ENCODE measurements around the gene BDP1. TPM values are rescaled to one million over a fixed set of nuclear protein-coding genes. Genes with fewer than 3 reads are reported as not detected.

BDP1 gene
- total RNA-seq, 1 experiment from 2014 or later = 18.4 TPM

DNA sequence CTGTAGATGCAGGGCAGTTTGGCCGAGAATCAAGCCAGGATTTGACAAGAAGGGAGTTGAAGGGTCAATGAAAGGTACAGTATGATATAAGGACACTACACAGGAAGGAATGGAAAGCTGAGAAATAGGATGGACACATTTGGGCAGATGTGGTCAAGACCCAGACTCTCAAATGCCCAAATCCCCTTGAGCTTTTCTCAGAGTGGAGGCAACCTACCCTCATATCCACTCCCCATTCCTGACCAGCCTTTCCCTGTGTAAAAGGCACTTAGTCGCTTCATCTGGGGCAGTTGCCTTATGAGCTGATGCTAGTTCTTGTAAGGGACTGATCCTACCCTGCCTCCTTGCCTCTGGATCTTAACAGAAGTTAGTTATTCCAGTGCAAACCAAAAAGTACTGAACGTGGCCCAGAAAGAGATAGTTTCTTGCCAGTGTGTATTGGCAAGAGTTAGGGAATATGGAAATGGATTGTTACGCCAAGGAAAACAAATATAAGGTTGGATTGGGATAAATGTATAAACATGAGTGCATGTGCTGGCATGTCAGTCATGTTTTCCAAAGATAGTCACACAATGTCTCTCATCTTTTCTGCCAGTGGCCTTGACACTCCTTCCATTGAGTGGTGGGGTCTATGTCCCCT, 127.6 kb downstream of the BDP1 start:
- no peaks in the 10 kb centered on the region for H3F3A ChIP-seq (ENCODE audit: low read length, unreplicated experiment)
- no peaks in the 10 kb centered on the region for H3K9me2 ChIP-seq (replicated peaks; ENCODE audit: low read length)
- H3K27ac ChIP-seq (ENCODE audit: low read length) = no peak overlapping the region
- H3K4me1 ChIP-seq (ENCODE audit: insufficient read depth, low read length) = peaks cover 10% of the 10 kb centered on the region
- H3K36me3 ChIP-seq (ENCODE audit: low read depth, low read length) = no peaks in the 10 kb centered on the region
- H3K79me2 ChIP-seq (ENCODE audit: low read length) = peaks cover 7% of the 10 kb centered on the region
- no peak for ATAC-seq
- H4K20me1 ChIP-seq (ENCODE audit: low read length) = no peaks in the 10 kb centered on the region
- intact Hi-C loops (cut with micrococcal nuclease) = no loop called here
- H2AFZ ChIP-seq (ENCODE audit: low read length) = no peak overlapping the region
- no peak overlapping the region for H3K4me3 ChIP-seq (ENCODE audit: low read length)
- no peak overlapping the region for H3K4me2 ChIP-seq (ENCODE audit: low read length)
- H3K27me3 ChIP-seq (ENCODE audit: low read length) = no peaks in the 10 kb centered on the region
- no TSS peak for BruUV-seq (replicated peaks)
- POLR2A ChIA-PET (ENCODE audit: unreplicated experiment) = no interaction called here
- TF ChIP-seq, protein P1, sequence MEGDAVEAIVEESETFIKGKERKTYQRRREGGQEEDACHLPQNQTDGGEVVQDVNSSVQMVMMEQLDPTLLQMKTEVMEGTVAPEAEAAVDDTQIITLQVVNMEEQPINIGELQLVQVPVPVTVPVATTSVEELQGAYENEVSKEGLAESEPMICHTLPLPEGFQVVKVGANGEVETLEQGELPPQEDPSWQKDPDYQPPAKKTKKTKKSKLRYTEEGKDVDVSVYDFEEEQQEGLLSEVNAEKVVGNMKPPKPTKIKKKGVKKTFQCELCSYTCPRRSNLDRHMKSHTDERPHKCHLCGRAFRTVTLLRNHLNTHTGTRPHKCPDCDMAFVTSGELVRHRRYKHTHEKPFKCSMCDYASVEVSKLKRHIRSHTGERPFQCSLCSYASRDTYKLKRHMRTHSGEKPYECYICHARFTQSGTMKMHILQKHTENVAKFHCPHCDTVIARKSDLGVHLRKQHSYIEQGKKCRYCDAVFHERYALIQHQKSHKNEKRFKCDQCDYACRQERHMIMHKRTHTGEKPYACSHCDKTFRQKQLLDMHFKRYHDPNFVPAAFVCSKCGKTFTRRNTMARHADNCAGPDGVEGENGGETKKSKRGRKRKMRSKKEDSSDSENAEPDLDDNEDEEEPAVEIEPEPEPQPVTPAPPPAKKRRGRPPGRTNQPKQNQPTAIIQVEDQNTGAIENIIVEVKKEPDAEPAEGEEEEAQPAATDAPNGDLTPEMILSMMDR (conservative IDR thresholded peaks at IDR 0.05; ENCODE audit: low read depth, low read length) = no peak
- CTCF ChIA-PET = no interaction called here
- no peak for DNase-seq
- no peaks in the 10 kb centered on the region for H3K9me3 ChIP-seq (ENCODE audit: low read length)
- no peak overlapping the region for H3K9ac ChIP-seq (ENCODE audit: low read length)

- POLR2A ChIA-PET (ENCODE audit: unreplicated experiment) = no interaction called here
- ATAC-seq (no peak), DNase-seq (no peak)
- H3F3A ChIP-seq (ENCODE audit: low read length, unreplicated experiment) = no peaks in the 10 kb centered on the region
- TSS peak; percentile 92 for BruUV-seq (replicated peaks)
- H3K4me2 ChIP-seq (ENCODE audit: low read length) = peak overlapping the region; percentile 79
- H3K9ac ChIP-seq (ENCODE audit: low read length) = peak overlapping the region; percentile 87
- intact Hi-C loops (cut with micrococcal nuclease) = loop anchor here (2.0 kb wide), 1 partner anchor 15 kb away; no protein-coding TSS in a partner anchor
- H2AFZ ChIP-seq (ENCODE audit: low read length) = peak overlapping the region; percentile 92
- H3K9me3 ChIP-seq (ENCODE audit: low read length) = no peaks in the 10 kb centered on the region
- H3K27me3 ChIP-seq (ENCODE audit: low read length) = no peaks in the 10 kb centered on the region
- no peaks in the 10 kb centered on the region for H3K9me2 ChIP-seq (replicated peaks; ENCODE audit: low read length)
- TF ChIP-seq EZH2phosphoT487 (IDR thresholded peaks at IDR 0.05; ENCODE audit: borderline replicate concordance, low read length) (no peak), EZH2 (IDR thresholded peaks at IDR 0.05; ENCODE audit: low read length, unreplicated experiment) (no peak)
- TF ChIP-seq, protein P1 (conservative IDR thresholded peaks at IDR 0.05; ENCODE audit: low read depth, low read length) = no peak
- CTCF ChIA-PET = interaction anchor here (2.1 kb wide), 1 partner anchor 15 kb away, joined by 13 read pairs; no protein-coding TSS in a partner anchor
- peaks cover 39% of the 10 kb centered on the region for H3K79me2 ChIP-seq (ENCODE audit: low read length)
- peak overlapping the region; percentile 72 for H3K27ac ChIP-seq (ENCODE audit: low read length)
- peaks cover 20% of the 10 kb centered on the region for H3K4me1 ChIP-seq (ENCODE audit: insufficient read depth, low read length)
- H4K20me1 ChIP-seq (ENCODE audit: low read length) = no peaks in the 10 kb centered on the region
- H3K36me3 ChIP-seq (ENCODE audit: low read depth, low read length) = no peaks in the 10 kb centered on the region
- peak overlapping the region; percentile 81 for H3K4me3 ChIP-seq (ENCODE audit: low read length)
Observed at GRCh38 chr5:71586052-71586940, 130.8 kb downstream of the BDP1 start.
